HepG2 (cell line): Measurements from ENCODE around the gene ENSA. TPM values are rescaled to one million over a fixed set of nuclear protein-coding genes. Genes with fewer than 3 reads are reported as not detected.

Source experiments
- IKZF4 ChIP-seq: sonication (generic); formaldehyde crosslinking; IDR thresholded peaks from 2 replicates; pipeline ENCODE4 v1.5.1; 2020; ENCODE audit warnings: borderline replicate concordance, mild to moderate bottlenecking, low read depth, missing genetic modification reagents; ENCODE audit errors: not compliant biosample characterization
- IRX3 ChIP-seq: sonication (generic); formaldehyde crosslinking; IDR thresholded peaks from 2 replicates; pipeline ENCODE4 v1.8.1; 2023; ENCODE audit warnings: mild to moderate bottlenecking, low read depth, missing genetic modification reagents, borderline replicate concordance
- NR2F1 ChIP-seq, 2 experiments: fragments of 450-650 bp in 1 of 2; formaldehyde crosslinking in 1 of 2; IDR thresholded peaks; 2 replicates each; pipeline versions ENCODE4 v1.5.0 to v1.6.1; 2016 to 2020; ENCODE audit warnings: mild to moderate bottlenecking in 1 of 2, missing compliant biosample characterization in 1 of 2, missing genetic modification reagents in 1 of 2, moderate library complexity in 1 of 2
- PCBP1 ChIP-seq: fragments of 200-400 bp; formaldehyde crosslinking; IDR thresholded peaks from 2 replicates; pipeline ENCODE4 v1.6.1; 2017; ENCODE audit warnings: mild to moderate bottlenecking, low read depth, low read length, borderline replicate concordance
- PRMT3 ChIP-seq: sonication (generic); formaldehyde crosslinking; IDR thresholded peaks from 2 replicates; pipeline ENCODE4 v1.8.1; 2022; ENCODE audit warnings: low read depth, mild to moderate bottlenecking, moderate library complexity, missing genetic modification reagents, borderline replicate concordance
- SMAD1 ChIP-seq: sonication (generic); formaldehyde crosslinking; IDR thresholded peaks from 2 replicates; pipeline ENCODE4 v1.4.0; 2020; ENCODE audit warnings: missing genetic modification reagents, low read depth, mild to moderate bottlenecking, borderline replicate concordance
- ZNF180 ChIP-seq: sonication (generic); formaldehyde crosslinking; IDR thresholded peaks from 2 replicates; pipeline ENCODE4 v1.4.0; 2020; ENCODE audit warnings: low read depth, missing genetic modification reagents, borderline replicate concordance
- ZNF20 ChIP-seq: sonication (generic); formaldehyde crosslinking; IDR thresholded peaks from 2 replicates; pipeline ENCODE4 v1.4.0; 2020; ENCODE audit warnings: mild to moderate bottlenecking, moderate library complexity, missing genetic modification reagents
- ZNF260 ChIP-seq: sonication (generic); formaldehyde crosslinking; IDR thresholded peaks from 2 replicates; pipeline ENCODE4 v1.4.0; 2020; ENCODE audit warnings: missing genetic modification reagents, low read depth, mild to moderate bottlenecking, borderline replicate concordance
- ZNF460 ChIP-seq: sonication (generic); formaldehyde crosslinking; IDR thresholded peaks from 2 replicates; pipeline ENCODE4 v1.5.1; 2020; ENCODE audit warnings: missing genetic modification reagents, mild to moderate bottlenecking, borderline replicate concordance
- ZNF543 ChIP-seq: sonication (generic); formaldehyde crosslinking; IDR thresholded peaks from 2 replicates; pipeline ENCODE4 v1.4.0; 2020; ENCODE audit warnings: mild to moderate bottlenecking, missing genetic modification reagents
- ZNF703 ChIP-seq: sonication (generic); formaldehyde crosslinking; IDR thresholded peaks from 2 replicates; pipeline ENCODE4 v1.5.1; 2020; ENCODE audit warnings: missing genetic modification reagents, mild to moderate bottlenecking, moderate library complexity, borderline replicate concordance
- ZNF720 ChIP-seq: sonication (generic); formaldehyde crosslinking; IDR thresholded peaks from 2 replicates; pipeline ENCODE4 v1.4.0; 2020; ENCODE audit warnings: missing genetic modification reagents
- ZNF850 ChIP-seq: sonication (generic); formaldehyde crosslinking; conservative IDR thresholded peaks from 2 replicates; pipeline ENCODE4 v1.9.0; 2021; ENCODE audit warnings: mild to moderate bottlenecking, missing genetic modification reagents
- polyA plus RNA-seq, 8 experiments: library from polyadenylated mRNA; depleted of rRNA in 3 of 8; stranded (reverse) in 7 of 8; unstranded in 1 of 8; fragments of >200 nt; fragmentation: Illumina TruSeq in 4 of 8; extraction: Trizol in 4 of 8; gene quantifications; 2 replicates each; pipeline versions ENCODE4 v1.2.1 to v1.2.3, GENCODE V29; 2011 to 2016; ENCODE audit warnings: low read depth in 4 of 8, missing spikeins in 1 of 8, mixed read lengths in 1 of 8; ENCODE audit not compliant: insufficient read depth in 1 of 8
- total RNA-seq, 5 experiments: library from RNA; depleted of rRNA; stranded (reverse); fragments of >200 nt; fragmentation: Illumina TruSeq; extraction: Trizol; gene quantifications; 2 replicates each; pipeline ENCODE4 v1.2.3, GENCODE V29; 2016; ENCODE audit warnings: low read depth in 1 of 5
- TF ChIP-seq, protein P1 (sequence below): IDR thresholded peaks from 2 replicates; pipeline ENCODE4 v1.6.1; 2012; ENCODE audit warnings: inconsistent platforms
- TF ChIP-seq, protein P2 (sequence below): sonication (generic); formaldehyde crosslinking; IDR thresholded peaks from 2 replicates; pipeline ENCODE4 v1.4.0; 2020; ENCODE audit warnings: missing genetic modification reagents, mild to moderate bottlenecking, borderline replicate concordance
- TF ChIP-seq, protein P3 (sequence below): sonication (generic); formaldehyde crosslinking; IDR thresholded peaks from 2 replicates; pipeline ENCODE4 v1.4.0; 2020; ENCODE audit warnings: mild to moderate bottlenecking, missing genetic modification reagents
- TF ChIP-seq, protein P4 (sequence below): sonication (generic); formaldehyde crosslinking; IDR thresholded peaks from 2 replicates; pipeline ENCODE4 v1.8.1; 2023; ENCODE audit warnings: missing genetic modification reagents, inconsistent platforms, borderline replicate concordance
- TF ChIP-seq, protein P5 (sequence below): sonication (generic); formaldehyde crosslinking; conservative IDR thresholded peaks from 2 replicates; pipeline ENCODE4 v1.4.0; 2020; ENCODE audit warnings: missing genetic modification reagents

Gene ENSA
- total and polyA plus RNA-seq, 2 of the 13 experiments (the other 11 are each of a cell fraction or from before 2014, with no cell fraction given), result 54.5 to 111 TPM

DNA sequence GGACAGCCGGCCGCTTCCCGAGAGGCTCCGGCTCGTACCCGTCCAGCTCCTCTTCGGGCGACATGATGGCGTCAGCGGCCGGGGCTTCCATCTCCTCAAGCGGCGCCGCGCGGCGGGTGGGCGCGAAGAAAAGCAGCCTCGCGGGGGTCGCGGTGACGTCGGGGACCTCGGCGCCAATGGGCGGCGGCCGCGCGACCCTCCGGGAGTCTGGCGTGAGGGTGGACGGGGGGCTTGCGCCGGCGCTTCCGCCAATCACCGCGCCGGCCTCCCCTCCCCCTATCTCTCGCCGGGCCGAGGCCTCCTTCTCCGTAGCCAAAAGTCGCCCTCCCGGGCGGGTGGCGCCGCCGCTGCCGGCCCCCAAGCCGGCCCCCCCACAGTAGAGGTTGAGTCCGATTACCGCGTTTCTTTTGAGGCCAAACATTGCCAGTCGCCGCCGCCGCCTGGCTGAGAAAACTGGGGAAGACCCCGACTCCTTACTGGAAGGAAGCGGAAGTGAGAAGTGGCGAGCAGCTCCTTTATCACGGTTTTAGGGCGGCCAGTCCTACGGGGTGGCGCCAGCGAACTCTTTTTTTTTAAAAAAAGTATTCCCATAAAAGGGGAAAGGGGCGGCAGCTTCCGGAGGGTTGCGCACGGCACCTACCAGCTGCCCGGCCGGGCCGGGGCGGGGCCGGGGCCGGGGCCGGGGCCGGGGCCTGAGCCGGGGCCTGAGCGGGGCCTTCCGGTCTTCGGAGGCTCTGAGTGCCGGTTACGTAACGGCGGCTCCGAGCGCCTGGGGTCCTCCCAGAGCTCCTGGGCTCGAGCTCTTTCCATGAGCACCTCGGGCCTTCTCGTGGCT, 50.1 kb downstream of the ENSA start, which contains the start of gene MCL1 (continued):
- TF ChIP-seq, protein P1, sequence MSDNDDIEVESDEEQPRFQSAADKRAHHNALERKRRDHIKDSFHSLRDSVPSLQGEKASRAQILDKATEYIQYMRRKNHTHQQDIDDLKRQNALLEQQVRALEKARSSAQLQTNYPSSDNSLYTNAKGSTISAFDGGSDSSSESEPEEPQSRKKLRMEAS, result no peak; the same call in 1 of the 2 replicates
- no peak for TF ChIP-seq PRMT3
- TF ChIP-seq, protein P2, sequence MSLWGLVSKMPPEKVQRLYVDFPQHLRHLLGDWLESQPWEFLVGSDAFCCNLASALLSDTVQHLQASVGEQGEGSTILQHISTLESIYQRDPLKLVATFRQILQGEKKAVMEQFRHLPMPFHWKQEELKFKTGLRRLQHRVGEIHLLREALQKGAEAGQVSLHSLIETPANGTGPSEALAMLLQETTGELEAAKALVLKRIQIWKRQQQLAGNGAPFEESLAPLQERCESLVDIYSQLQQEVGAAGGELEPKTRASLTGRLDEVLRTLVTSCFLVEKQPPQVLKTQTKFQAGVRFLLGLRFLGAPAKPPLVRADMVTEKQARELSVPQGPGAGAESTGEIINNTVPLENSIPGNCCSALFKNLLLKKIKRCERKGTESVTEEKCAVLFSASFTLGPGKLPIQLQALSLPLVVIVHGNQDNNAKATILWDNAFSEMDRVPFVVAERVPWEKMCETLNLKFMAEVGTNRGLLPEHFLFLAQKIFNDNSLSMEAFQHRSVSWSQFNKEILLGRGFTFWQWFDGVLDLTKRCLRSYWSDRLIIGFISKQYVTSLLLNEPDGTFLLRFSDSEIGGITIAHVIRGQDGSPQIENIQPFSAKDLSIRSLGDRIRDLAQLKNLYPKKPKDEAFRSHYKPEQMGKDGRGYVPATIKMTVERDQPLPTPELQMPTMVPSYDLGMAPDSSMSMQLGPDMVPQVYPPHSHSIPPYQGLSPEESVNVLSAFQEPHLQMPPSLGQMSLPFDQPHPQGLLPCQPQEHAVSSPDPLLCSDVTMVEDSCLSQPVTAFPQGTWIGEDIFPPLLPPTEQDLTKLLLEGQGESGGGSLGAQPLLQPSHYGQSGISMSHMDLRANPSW (CRISPR knock-in tag), result no peak
- TF ChIP-seq, protein P3, sequence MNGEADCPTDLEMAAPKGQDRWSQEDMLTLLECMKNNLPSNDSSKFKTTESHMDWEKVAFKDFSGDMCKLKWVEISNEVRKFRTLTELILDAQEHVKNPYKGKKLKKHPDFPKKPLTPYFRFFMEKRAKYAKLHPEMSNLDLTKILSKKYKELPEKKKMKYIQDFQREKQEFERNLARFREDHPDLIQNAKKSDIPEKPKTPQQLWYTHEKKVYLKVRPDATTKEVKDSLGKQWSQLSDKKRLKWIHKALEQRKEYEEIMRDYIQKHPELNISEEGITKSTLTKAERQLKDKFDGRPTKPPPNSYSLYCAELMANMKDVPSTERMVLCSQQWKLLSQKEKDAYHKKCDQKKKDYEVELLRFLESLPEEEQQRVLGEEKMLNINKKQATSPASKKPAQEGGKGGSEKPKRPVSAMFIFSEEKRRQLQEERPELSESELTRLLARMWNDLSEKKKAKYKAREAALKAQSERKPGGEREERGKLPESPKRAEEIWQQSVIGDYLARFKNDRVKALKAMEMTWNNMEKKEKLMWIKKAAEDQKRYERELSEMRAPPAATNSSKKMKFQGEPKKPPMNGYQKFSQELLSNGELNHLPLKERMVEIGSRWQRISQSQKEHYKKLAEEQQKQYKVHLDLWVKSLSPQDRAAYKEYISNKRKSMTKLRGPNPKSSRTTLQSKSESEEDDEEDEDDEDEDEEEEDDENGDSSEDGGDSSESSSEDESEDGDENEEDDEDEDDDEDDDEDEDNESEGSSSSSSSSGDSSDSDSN (CRISPR knock-in tag), result peak; percentile 59; the same call in 1 of the 2 replicates
- TF ChIP-seq, protein P4, sequence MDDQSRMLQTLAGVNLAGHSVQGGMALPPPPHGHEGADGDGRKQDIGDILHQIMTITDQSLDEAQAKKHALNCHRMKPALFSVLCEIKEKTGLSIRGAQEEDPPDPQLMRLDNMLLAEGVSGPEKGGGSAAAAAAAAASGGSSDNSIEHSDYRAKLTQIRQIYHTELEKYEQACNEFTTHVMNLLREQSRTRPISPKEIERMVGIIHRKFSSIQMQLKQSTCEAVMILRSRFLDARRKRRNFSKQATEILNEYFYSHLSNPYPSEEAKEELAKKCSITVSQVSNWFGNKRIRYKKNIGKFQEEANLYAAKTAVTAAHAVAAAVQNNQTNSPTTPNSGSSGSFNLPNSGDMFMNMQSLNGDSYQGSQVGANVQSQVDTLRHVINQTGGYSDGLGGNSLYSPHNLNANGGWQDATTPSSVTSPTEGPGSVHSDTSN, result no peak
- no peak for TF ChIP-seq IKZF4 (CRISPR knock-in tag)
- no peak for TF ChIP-seq IRX3 (CRISPR knock-in tag)
- no peak for TF ChIP-seq ZNF180 (CRISPR knock-in tag)
- no peak for TF ChIP-seq ZNF260 (CRISPR knock-in tag)
- TF ChIP-seq PCBP1, result no peak
- no peak for TF ChIP-seq ZNF850 (CRISPR knock-in tag)
- TF ChIP-seq, protein P5, sequence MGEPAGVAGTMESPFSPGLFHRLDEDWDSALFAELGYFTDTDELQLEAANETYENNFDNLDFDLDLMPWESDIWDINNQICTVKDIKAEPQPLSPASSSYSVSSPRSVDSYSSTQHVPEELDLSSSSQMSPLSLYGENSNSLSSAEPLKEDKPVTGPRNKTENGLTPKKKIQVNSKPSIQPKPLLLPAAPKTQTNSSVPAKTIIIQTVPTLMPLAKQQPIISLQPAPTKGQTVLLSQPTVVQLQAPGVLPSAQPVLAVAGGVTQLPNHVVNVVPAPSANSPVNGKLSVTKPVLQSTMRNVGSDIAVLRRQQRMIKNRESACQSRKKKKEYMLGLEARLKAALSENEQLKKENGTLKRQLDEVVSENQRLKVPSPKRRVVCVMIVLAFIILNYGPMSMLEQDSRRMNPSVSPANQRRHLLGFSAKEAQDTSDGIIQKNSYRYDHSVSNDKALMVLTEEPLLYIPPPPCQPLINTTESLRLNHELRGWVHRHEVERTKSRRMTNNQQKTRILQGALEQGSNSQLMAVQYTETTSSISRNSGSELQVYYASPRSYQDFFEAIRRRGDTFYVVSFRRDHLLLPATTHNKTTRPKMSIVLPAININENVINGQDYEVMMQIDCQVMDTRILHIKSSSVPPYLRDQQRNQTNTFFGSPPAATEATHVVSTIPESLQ (CRISPR knock-in tag), result no peak
- no peak for TF ChIP-seq ZNF720 (CRISPR knock-in tag)
- 0 out of 2 replicates have a peak, but pooled peaks have one; percentile 14 for TF ChIP-seq ZNF703
- TF ChIP-seq ZNF20, result no peak
- TF ChIP-seq SMAD1 (CRISPR knock-in tag), result no peak
- no peak for TF ChIP-seq NR2F1 (CRISPR knock-in tag; IDR thresholded peaks at IDR 0.05)
- TF ChIP-seq ZNF460, result no peak
- TF ChIP-seq ZNF543, result 0 out of 2 replicates have a peak, but pooled peaks have one; percentile 23
